GM12875 (cell line): Measurements from ENCODE around the gene ZNF221.
"Not testable (repeated sequence)": the region's sequence is repeated elsewhere in the genome, so short reads cannot be mapped to it uniquely, and the experiment has no call there.

Experiments
- H3K4me3 ChIP-seq: one replicate; pipeline ENCODE4 v1.5.1; 2011; ENCODE audit warnings: low read depth, low read length, control low read depth
- TF ChIP-seq, protein P1 (sequence below): IDR thresholded peaks from 2 replicates; pipeline ENCODE4 v1.5.1; 2011; ENCODE audit warnings: low read depth, mild to moderate bottlenecking, control low read depth, inconsistent platforms, low read length, moderate library complexity, borderline replicate concordance; ENCODE audit not compliant: insufficient read depth

The ZNF221 gene

DNA sequence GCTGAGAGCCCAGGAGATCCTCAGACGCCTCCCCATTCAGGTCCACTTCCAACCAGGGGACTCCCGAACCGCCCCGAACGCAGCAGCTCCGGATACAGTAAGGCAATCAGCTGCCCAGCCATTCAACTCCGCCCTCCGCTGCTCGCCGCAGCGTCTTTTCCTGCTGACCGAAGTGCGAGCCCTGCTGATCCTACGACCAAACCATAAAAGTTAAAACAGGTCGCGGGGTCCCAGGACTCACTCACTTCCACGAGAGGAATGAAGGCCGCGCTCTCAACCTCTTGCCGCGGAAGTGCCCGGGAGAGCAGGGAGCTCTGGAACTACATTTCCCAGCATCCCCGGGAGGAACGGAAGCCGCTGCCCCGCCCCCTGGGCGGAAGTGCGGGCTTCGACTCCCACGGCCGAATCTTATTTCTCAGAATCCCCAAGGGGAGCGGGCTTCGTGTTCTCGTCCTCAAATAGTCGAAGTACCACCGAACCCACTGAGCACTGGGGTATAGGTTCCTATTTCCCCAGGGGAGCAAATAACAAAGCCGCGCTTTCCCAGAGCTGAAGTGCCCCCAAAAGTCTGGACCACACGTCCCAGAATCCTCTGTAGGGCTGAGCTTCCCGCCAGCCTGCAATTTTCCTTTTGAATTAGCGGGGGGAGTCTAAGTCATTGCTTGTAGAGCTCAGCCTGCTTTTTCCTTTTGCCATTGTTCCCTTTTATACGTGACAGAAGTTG, 15.9 kb upstream of the ZNF221 start, which contains the start of gene ZNF45:
Gene ZNF45 (minus strand): TSS at position 298 of the 724 bp plus-strand sequence. CDS start 13,097 bp downstream, outside the sequence.
- peak within 1 kb of the TSS; percentile 91 for H3K4me3 ChIP-seq
- TF ChIP-seq, protein P1, sequence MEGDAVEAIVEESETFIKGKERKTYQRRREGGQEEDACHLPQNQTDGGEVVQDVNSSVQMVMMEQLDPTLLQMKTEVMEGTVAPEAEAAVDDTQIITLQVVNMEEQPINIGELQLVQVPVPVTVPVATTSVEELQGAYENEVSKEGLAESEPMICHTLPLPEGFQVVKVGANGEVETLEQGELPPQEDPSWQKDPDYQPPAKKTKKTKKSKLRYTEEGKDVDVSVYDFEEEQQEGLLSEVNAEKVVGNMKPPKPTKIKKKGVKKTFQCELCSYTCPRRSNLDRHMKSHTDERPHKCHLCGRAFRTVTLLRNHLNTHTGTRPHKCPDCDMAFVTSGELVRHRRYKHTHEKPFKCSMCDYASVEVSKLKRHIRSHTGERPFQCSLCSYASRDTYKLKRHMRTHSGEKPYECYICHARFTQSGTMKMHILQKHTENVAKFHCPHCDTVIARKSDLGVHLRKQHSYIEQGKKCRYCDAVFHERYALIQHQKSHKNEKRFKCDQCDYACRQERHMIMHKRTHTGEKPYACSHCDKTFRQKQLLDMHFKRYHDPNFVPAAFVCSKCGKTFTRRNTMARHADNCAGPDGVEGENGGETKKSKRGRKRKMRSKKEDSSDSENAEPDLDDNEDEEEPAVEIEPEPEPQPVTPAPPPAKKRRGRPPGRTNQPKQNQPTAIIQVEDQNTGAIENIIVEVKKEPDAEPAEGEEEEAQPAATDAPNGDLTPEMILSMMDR: no peak

DNA sequence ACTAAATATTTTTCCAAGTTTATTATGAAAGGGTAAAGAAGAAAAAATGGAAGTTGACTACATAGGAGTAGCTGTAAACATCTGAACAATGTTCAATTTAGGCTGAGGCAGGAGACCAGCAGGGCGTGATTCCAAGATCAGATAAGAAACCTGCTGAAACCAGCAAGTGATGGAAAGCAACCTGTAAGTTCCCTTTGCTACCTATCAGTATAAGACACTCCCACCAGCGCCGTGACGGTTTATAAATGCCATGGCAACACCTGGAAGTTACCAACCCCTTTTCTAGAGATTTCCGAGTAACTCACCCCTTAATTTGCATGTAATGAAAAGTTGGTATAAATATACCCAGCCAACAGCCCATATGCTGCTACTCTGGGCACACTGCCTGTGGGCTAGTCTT, 14.8 kb upstream of the ZNF221 start:
- no peak overlapping the region for H3K4me3 ChIP-seq
- TF ChIP-seq, protein P1: no peak

DNA sequence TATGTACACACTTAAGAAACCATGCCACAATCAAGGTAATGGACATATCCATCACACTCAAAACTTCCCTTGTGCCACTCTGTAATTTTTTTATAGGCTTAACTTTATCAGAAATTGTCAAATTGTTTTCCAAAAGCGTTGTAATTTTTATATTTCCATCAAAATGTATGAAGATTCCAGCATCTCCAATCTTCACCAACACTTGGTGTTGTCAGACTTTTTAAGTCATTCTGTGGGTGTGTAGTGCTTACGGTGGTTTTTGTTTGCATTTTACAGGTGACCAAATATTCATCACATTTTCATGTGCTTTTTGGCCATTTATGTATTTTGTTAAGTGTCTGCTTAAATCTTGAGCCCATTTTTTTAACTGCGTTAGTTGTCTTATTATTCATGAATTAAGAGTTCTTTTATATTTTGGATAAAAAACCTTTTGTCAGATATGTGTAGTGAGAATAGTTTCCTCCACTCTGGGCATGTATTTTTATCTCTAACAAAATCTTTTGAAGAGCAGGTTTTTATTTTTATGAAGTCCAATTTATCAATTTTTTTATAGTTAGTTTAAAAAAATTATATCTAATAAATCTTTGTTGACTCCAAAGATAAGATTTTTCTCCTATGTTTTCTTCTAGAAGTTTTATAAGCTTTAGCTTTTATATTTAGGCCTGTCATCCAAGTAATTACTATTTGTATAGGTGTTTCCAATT, 11.3 kb upstream of the ZNF221 start:
- TF ChIP-seq, protein P1: no peak

DNA sequence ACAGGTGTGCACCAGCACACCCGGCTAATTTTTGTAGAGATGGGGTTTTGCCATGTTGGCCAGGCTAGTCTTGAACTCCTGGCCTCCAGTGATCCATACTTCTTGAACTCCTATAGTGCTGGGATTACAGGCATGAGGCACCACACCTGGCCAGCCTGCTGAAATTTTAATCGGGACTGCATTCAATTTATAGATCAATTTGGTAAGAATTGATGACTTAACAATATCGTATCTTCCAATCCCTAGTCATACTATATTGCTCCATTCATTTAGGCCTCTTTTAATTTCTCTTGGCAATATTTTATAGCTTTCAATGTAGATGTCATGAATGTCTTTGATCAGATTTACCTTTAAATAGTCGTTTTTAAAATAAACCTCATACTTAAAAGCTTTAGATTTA, 10.3 kb upstream of the ZNF221 start:
- TF ChIP-seq, protein P1: no peak
- no peak overlapping the region for H3K4me3 ChIP-seq

More for the DNA sequence above, 11.3 kb upstream of the ZNF221 start:
- H3K4me3 ChIP-seq: no peak overlapping the region

DNA sequence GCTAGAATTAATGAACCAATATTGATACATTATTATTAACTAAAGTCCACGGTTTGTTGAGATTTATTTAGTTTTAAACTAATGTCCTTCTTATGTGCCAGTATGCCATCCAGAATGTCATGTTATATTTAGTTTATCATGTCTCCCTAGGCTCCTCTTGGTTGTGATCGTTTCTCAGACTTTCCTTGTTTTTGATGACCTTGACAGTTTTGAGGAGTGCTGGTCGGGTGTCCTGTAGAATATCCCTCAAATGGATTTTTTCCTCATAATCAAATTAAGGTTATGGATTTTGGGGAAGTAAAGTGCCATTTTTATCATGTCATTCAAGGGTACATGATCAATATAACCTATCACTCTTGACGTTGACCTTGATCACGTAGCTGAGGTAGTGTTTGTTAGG, 9.8 kb upstream of the ZNF221 start:
- no peak overlapping the region for H3K4me3 ChIP-seq
- TF ChIP-seq, protein P1: no peak

DNA sequence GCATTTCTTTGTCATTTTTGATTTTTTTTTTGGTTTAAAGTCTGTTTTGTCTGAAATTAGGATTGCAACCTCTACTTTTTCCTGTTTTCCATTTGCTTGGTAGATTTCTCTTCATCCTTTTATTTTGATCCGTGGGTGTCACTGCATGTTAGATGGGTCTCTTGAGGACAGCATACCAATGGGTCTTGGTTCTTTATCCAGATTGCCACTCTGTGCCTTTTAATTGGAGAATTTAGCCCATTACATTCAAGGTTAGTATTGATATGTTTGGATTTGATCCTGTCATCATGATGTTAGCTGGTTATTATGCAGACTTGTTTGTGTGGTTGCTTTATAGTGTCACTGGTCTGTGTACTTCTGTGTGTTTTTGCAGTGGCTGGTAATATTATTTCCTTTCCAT, 3.6 kb upstream of the ZNF221 start:
- H3K4me3 ChIP-seq: not testable (repeated sequence)

DNA sequence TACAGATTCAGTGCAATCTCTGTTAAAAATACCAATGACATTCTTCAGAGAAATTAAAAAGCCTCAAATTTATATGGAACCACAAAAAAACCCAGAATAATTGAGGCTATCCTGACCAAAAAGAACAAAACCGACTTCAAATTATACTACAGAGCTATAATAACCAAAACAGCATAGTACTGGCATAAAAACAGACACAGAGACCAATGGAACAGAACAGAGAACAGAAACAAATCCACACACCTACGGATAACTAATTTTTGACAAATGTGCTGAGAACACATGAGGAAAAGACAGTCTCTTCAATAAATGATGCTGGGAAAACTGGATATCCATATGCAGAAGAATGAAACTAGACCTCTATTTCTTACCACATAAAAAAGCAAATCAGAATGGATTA, 1.2 kb upstream of the ZNF221 start:
- not testable (repeated sequence) for H3K4me3 ChIP-seq

DNA sequence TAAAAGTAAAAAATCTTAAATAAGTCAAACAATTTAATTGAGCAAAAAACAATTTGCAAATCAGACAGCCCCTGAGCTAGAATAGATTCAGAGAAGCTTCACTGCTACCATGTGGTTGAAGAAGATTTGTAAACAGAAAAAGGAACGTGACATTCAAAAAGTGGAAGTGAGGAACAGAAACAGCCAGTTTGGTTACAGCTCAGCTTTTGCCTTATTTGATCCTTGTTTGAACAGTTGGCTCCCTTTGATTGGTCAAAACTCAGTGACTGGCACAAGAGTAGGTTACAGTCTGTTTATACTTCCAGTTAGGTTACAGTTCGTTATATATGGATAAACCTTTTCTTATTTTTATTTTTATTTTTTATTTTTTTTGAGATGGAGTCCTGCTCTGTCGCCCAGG, 5.8 kb downstream of the ZNF221 start:
- TF ChIP-seq, protein P1: no peak
- no peak overlapping the region for H3K4me3 ChIP-seq
